Measurements from ENCODE around the gene HADHB. TPM values are rescaled to one million over a fixed set of nuclear protein-coding genes. Genes with fewer than 3 reads are reported as not detected.
"Not testable (repeated sequence)": the region's sequence is repeated elsewhere in the genome, so short reads cannot be mapped to it uniquely, and the experiment has no call there.

The HADHB gene
- total RNA-seq, 1 experiment from 2014 or later = 71.4 TPM

- not testable (repeated sequence) for DNase-seq (ENCODE audit: low spot score)
Measured at GRCh38 chr2:26329083-26329482, 84.3 kb downstream of the HADHB start.

GRCh38 chr2:26330114-26330549, 85.4 kb downstream of the HADHB start:
- DNase-seq (ENCODE audit: low spot score) = peak; percentile 61

- DNase-seq (ENCODE audit: low spot score) = no peak
Measured at GRCh38 chr2:26330604-26331003, 85.9 kb downstream of the HADHB start.

- DNase-seq (ENCODE audit: low spot score) = not testable (repeated sequence)
Measured at GRCh38 chr2:26331321-26331720, 86.6 kb downstream of the HADHB start.

DNA sequence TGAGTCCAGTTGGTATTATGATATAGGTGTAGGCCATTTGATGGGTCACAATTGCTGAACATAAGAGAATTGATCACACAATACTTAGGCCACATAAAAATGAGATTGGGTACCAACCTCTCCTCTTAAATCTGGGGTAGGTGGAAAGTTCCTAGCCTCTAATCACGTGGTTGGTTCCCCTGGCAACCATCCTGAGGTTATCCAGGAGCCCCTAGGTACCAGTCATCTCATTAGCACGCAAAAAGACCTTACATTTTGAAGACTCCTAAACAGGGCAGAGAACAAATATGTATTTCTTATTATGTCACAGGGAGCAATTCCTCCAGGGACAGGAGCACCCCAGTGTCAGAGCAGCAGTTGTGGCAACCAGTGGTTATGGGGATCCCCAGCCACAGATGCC, 88.6 kb downstream of the HADHB start:
- DNase-seq (ENCODE audit: low spot score) = no peak

- DNase-seq (ENCODE audit: low spot score) = no peak
Measured at GRCh38 chr2:26335231-26335630, 90.5 kb downstream of the HADHB start.

DNA sequence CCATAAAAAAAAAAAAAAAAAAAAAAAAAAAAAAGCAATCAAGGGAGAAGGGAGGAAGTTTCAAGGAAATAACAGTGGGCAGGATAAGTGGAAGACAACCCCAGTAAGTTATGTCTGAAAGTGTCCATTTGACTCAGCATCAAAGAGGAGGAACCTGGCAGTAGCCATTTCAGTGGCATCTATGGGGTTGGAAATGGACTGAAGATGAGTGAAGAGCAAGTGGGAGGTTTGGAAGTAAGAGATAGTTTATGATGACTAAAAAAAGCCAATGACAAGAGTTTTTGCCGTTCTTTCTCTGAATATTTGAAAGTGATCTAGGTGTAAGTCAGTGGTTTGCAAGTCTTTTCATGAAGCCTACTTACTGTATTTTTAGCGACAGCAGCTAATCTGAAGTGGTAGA, 92.0 kb downstream of the HADHB start:
- DNase-seq (ENCODE audit: low spot score) = no peak

DNA sequence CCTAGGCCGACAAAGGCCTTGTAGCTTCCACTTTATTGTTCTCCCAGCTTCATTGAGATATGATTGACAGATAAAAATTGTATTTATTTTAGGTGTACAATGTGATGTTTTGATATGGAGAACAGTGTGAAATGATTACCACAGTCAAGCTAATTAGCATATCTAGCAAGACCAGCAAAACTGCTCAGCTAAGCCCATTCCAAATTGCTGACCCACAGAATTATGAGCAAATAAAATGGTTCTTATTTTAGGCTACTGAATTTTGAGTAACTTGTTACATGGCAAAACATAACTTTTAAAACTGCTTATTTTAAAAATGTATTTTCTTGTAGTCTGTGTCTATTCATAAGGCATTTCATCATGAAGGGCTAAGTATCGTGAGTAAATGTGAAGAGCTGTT, 92.6 kb downstream of the HADHB start:
- DNase-seq (ENCODE audit: low spot score) = no peak

Other genes with a start within 250 kb of the HADHB start
- gene RAB10, start 210.9 kb upstream of the HADHB start, total RNA-seq (2014; rRNA removed; shearing (Covaris generic)) = 42.6 and 61.1 TPM in 2 replicates
- gene GAREM2, start 71.9 kb upstream of the HADHB start, total RNA-seq (2014; rRNA removed; shearing (Covaris generic)) = not detected in 2 replicates
- 91.9 and 96.8 TPM in 2 replicates for gene HADHA, start 307 bp upstream of the HADHB start, total RNA-seq (2014; rRNA removed; shearing (Covaris generic))
- 10.9 and 18.8 TPM in 2 replicates for gene SELENOI, start 101.2 kb downstream of the HADHB start, total RNA-seq (2014; rRNA removed; shearing (Covaris generic))
- 0.02 TPM in 1 of 2 replicates, not detected in the other for gene ADGRF3, start 101.8 kb downstream of the HADHB start, total RNA-seq (2014; rRNA removed; shearing (Covaris generic))
- not detected in 2 replicates for gene DRC1, start 157.0 kb downstream of the HADHB start, total RNA-seq (2014; rRNA removed; shearing (Covaris generic))
- 0.14 TPM in 1 of 2 replicates, not detected in the other for gene OTOF, start 233.2 kb downstream of the HADHB start, total RNA-seq (2014; rRNA removed; shearing (Covaris generic))

Data from H4 (cell line).